ENCODE data around the gene GFRA4. TPM values are rescaled to one million over a fixed set of nuclear protein-coding genes. Genes with fewer than 3 reads are reported as not detected.

The GFRA4 gene
- total RNA-seq, 1 experiment from 2014 or later: not detected

DNA sequence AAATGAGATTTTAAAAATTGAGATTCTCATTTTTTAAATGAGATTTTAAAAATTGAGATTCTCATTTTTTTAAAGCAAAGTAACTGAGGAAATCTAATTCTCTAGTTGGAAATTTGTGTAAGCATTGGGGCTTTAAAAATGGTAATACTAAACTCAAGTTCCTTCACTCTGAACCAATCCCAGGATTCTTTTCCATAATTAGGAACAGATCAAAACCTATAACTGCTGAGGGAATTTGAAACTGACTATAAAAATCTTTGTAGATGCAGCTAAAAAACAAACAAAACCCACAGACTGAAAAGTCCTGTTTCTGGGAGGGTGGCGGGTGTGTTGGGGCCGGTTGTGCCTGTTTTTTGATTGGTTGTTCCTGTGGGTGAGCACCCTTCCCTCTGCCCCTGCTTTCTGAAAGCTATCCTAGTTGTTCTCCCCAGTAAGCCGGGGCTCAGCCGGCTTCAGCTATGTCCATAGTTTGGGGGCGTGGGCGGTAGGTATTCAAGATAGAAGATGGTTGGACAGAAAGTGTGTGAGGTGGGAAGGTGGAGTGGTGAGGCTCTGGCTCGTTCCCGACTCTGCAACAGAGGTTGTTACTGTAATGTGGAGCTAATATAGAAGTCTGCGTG lies 49.3 kb downstream of the GFRA4 start:
- DNase-seq (ENCODE audit: low read depth, low spot score): no peak
- in situ Hi-C loops (cut with HindIII; ENCODE audit: low pct_unique_long_range_greater_than_20kb, low sequenced_read_pairs): no loop called here

DNA sequence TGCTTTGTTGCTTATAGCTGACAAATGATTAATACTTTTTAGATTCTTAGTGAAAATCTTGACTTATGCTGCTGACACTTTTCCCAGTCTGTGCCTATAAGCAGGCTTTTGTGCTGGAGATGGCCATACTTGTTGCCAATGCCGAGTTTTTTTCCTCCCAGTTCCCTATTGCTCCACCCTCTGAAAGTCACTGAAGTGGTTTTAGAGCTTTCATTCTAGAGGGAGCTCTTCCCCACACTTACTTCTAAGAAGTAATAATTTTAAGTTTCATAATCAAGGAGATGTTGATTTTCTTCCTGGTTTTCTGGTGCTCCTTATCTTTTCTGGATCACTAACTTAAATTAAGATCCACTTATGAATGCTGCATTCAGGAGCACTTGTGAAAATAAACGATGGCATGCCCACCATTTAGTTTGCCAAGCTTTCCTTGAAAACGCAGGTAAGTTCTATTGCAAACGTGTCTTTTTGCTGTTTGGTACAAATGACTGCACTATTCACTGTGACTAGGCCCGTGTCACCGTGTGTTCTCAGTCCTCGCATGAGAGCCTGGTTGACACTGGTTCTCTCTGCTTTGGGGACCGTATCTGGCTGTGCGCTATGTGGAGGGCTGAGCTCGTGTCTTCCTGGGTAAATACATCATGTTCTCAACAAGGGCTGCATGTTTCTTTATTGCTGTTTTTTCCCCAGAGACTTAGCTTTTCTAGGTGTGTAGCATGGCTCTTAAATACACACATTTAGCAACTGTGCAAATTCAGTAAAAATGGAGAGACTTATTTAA lies 50.2 kb downstream of the GFRA4 start:
- in situ Hi-C loops (cut with HindIII; ENCODE audit: low pct_unique_long_range_greater_than_20kb, low sequenced_read_pairs): no loop called here
- peak; percentile 60 for DNase-seq (ENCODE audit: low read depth, low spot score)

DNA sequence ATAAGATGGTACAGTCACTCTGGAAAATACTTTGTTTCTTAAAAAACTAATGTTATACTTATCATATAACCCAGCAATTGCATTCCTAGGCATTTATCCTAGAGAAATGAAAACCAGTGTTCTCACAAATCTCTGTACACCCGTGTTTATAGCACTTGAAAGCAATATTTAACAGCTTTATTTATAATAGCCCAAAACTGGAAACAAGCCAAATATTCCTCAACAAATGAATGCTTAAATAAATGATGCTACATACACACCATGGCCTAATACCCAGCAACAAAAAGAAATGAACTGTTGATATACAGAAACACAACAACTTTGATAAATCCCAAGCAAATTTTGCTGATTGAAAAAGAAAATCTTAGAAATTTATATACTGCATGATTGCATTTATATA lies 51.3 kb downstream of the GFRA4 start:
- no peak for DNase-seq (ENCODE audit: low read depth, low spot score)
- in situ Hi-C loops (cut with HindIII; ENCODE audit: low pct_unique_long_range_greater_than_20kb, low sequenced_read_pairs): no loop called here

Other genes with a start within 250 kb of the GFRA4 start
- 53.6 and 54.1 TPM in 2 replicates for gene ATRN, start 192.4 kb downstream of the GFRA4 start, total RNA-seq (2014; rRNA removed; shearing (Covaris generic))
- not detected in 2 replicates for gene ADAM33, start 18.6 kb upstream of the GFRA4 start, total RNA-seq (2014; rRNA removed; shearing (Covaris generic))
- not detected in 2 replicates for gene SIGLEC1, start 49.2 kb upstream of the GFRA4 start, total RNA-seq (2014; rRNA removed; shearing (Covaris generic))
- 0.21 TPM in 1 of 2 replicates, not detected in the other for gene HSPA12B, start 69.3 kb upstream of the GFRA4 start, total RNA-seq (2014; rRNA removed; shearing (Covaris generic))
- 63.5 and 69.7 TPM in 2 replicates for gene ADISSP, start 104.4 kb upstream of the GFRA4 start, total RNA-seq (2014; rRNA removed; shearing (Covaris generic))
- 0.40 TPM in 1 of 2 replicates, not detected in the other for gene SPEF1, start 118.0 kb upstream of the GFRA4 start, total RNA-seq (2014; rRNA removed; shearing (Covaris generic))
- 107 and 115 TPM in 2 replicates for gene CENPB, start 123.3 kb upstream of the GFRA4 start, total RNA-seq (2014; rRNA removed; shearing (Covaris generic))
- gene CDC25B, start 132.9 kb upstream of the GFRA4 start, total RNA-seq (2014; rRNA removed; shearing (Covaris generic)): 60.7 and 67.1 TPM in 2 replicates
- gene AP5S1, start 157.1 kb upstream of the GFRA4 start, total RNA-seq (2014; rRNA removed; shearing (Covaris generic)): 27.0 and 29.2 TPM in 2 replicates
- 23.9 and 27.0 TPM in 2 replicates for gene MAVS, start 183.4 kb upstream of the GFRA4 start, total RNA-seq (2014; rRNA removed; shearing (Covaris generic))
- gene PANK2, start 226.0 kb upstream of the GFRA4 start, total RNA-seq (2014; rRNA removed; shearing (Covaris generic)): 62.8 and 63.7 TPM in 2 replicates

Measured in SK-MEL-5 (cell line).